Cardiac fibroblast (primary cell): Measurements from ENCODE around the gene ULK4.

Source experiments
- DNase-seq, 2 donors: peaks; one replicate each; pipeline versions ENCODE4 v3.0.0 to v3.0.0-alpha.2; 2010; ENCODE audit warnings: low read depth in 2 of 2
- H3K4me3 ChIP-seq, 2 donors: replicated peaks in 1 of 2; 1 replicate in 1 of 2; 2 replicates in 1 of 2; pipeline ENCODE4 v1.5.1; 2011; ENCODE audit warnings: low read depth in 2 of 2, low read length in 2 of 2, mild to moderate bottlenecking in 2 of 2, moderate library complexity in 1 of 2
- CTCF ChIP-seq: IDR thresholded peaks from one replicate; pipeline ENCODE4 v1.5.1; 2011; ENCODE audit warnings: low read depth, mild to moderate bottlenecking, low read length, inconsistent platforms

The ULK4 gene

GRCh38 chr3:41503998-41504623 is 457.8 kb downstream of the ULK4 start:
- no peak for TF ChIP-seq CTCF
- no peak overlapping the region for H3K4me3 ChIP-seq
- DNase-seq: peak in 1 of 2 donors; percentile 6

DNA sequence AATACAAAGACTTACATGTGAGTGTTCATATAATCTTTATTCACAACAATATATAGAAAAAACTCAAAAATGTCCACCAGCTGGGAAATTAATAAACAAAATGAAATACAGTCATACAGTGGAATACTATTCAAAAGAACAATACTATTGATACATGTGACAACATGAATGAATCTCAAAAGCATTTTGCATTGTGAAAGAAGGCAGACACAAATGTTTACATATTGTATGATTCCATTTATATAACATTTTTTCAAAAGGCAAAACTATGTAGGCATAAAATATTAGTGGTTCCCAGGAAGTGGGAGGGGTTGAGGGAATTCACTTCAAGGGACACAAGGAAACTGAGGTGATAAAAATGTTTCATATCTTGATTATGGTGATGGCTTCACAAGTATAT is 459.4 kb downstream of the ULK4 start:
- DNase-seq: peak in 1 of 2 donors; percentile 55
- TF ChIP-seq CTCF: no peak
- no peak overlapping the region for H3K4me3 ChIP-seq

- no peak overlapping the region for H3K4me3 ChIP-seq
- DNase-seq: peak; percentile 18 to 36
- no peak for TF ChIP-seq CTCF
Measured at GRCh38 chr3:41502023-41502422, 459.9 kb downstream of the ULK4 start.

- no peak overlapping the region for H3K4me3 ChIP-seq
- TF ChIP-seq CTCF: no peak
- no peak for DNase-seq
Measured at GRCh38 chr3:41498847-41499246, 463.1 kb downstream of the ULK4 start.

- no peak for DNase-seq
- no peak for TF ChIP-seq CTCF
- no peak overlapping the region for H3K4me3 ChIP-seq
Measured at GRCh38 chr3:41490360-41490759, 471.5 kb downstream of the ULK4 start.

- no peak overlapping the region for H3K4me3 ChIP-seq
- no peak for DNase-seq
Measured at GRCh38 chr3:41489231-41489630, 472.7 kb downstream of the ULK4 start.

More at GRCh38 chr3:41489231-41489630, 472.7 kb downstream of the ULK4 start:
- no peak for TF ChIP-seq CTCF
